Fibroblast of the aortic adventitia (primary cell): Measurements from ENCODE around the gene GPR62. TPM values are rescaled to one million over a fixed set of nuclear protein-coding genes. Genes with fewer than 3 reads are reported as not detected.

Experiments
- DNase-seq: peaks from one replicate; pipeline ENCODE4 v3.0.0-alpha.2; 2010; ENCODE audit warnings: low read depth
- H3K4me3 ChIP-seq: 2 replicates; pipeline ENCODE4 v1.5.1; 2011; ENCODE audit warnings: low read depth, mild to moderate bottlenecking, control low read depth, low read length, moderate library complexity
- CTCF ChIP-seq: IDR thresholded peaks from 2 replicates; pipeline ENCODE4 v1.5.1; 2011; ENCODE audit warnings: mild to moderate bottlenecking, low read length, control low read depth, inconsistent platforms; ENCODE audit not compliant: insufficient read depth
- total RNA-seq: library from RNA; depleted of rRNA; stranded (reverse); fragments of >200 nt; gene quantifications from 2 replicates; pipeline ENCODE4 v1.2.3, GENCODE V29; 2012; ENCODE audit warnings: low replicate concordance

GPR62 gene
- total RNA-seq, 1 donor = 0.09 TPM

DNA sequence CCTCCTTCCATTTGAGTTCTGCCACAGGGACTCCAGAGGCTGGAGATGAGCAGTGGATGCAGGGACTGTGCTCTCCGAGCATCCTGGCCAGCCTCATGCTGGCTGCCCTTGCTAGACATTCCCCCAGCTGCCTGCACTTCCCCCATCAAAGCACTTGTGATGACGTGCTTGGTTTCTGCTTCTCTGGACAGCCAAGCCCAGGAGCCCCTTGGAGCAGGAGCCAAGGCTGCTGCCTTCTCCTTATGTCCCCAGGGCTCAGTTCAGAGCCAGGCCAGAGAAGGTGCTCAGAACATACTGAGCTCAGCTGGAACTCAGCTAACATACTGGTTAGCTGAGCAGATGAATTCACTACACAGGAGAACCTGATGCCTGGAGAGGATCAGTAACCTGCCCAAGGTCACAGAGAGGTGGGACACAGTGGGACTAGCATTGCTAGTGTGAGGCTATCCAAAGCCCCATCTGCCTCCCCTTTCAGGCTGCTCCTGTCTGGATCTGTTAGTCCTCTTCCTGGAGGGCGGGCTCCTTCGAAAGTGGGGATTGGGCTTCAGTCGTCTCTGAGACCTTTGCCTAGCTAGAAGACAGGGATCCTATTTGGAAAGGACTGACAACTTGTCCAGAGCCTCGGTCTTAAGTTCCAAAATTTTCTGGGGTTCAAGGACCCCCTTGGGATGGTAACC is 7.8 kb downstream of the GPR62 start:
- DNase-seq = peak; percentile 38
- H3K4me3 ChIP-seq = no peak overlapping the region
- no peak for TF ChIP-seq CTCF

DNA sequence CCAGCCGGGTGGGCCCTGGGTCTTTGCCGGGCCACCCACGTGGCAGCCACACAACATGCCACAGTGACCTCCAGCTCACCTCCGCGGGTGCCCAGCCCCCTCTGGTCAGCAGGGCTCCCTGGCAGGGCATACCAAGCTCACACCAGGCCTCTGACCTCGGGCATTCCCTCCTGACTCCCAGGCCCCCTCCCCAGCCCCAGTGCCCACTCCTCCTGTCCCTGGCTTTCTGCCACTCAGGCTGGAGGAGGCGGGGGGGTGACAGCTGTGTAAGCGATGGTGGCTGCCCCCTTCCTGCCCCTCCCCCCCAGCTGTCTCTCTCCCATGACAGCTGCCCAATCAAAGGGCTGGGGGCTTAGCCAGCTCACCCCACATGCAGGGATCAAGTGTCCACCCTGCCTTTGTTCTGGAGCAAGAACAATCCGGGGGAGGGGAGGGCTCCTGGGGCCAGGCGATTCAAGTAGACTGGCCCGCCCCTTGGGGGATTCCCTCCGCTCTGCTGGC is 8.8 kb downstream of the GPR62 start:
- no peak overlapping the region for H3K4me3 ChIP-seq
- no peak for DNase-seq
- no peak for TF ChIP-seq CTCF

GRCh38 chr3:51964521-51964920 is 9.3 kb downstream of the GPR62 start:
- no peak overlapping the region for H3K4me3 ChIP-seq
- TF ChIP-seq CTCF = no peak
- no peak for DNase-seq

DNA sequence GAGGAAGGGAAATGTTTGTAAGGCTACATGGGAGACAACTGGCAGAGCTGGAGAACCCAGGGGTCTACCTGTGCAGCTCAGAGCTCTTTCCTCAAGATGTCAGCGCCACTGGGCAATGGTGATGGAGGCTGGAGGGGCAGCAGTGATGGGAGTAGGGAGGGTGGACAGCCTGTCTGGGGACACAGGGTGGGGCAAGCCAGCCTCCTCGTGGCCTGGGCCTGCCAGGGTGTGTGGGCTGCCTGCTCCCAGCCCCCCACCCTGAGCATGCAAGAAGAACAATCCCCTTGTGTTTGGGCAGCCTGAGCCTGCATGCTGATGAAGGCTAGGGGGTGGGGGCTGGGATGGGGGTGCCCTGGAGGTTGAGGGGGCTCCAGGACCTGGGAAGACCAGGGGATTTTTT is 10.8 kb downstream of the GPR62 start:
- no peak for DNase-seq
- no peak for TF ChIP-seq CTCF
- peak overlapping the region; percentile 83 for H3K4me3 ChIP-seq

DNA sequence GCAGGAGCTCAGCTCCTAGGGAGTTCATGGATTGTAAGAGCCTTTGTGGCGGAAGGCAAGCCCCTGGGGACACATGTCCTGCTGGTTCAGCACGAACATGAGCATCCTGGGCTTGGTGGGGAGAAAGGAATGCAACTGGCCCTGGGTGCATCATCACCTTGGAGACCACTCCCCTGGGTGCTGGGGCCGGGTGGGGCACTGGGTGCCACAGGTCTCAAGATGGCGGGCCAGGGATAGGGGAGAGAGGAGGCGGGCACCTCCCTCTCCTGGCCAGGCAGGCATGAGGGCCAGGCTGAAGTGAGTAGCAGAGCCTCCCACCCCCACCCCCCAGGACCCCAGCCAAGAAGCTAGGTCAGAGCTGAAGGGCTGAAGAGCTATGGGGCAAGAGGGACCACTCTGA is 11.3 kb downstream of the GPR62 start:
- peak overlapping the region; percentile 83 for H3K4me3 ChIP-seq
- no peak for TF ChIP-seq CTCF
- no peak for DNase-seq

DNA sequence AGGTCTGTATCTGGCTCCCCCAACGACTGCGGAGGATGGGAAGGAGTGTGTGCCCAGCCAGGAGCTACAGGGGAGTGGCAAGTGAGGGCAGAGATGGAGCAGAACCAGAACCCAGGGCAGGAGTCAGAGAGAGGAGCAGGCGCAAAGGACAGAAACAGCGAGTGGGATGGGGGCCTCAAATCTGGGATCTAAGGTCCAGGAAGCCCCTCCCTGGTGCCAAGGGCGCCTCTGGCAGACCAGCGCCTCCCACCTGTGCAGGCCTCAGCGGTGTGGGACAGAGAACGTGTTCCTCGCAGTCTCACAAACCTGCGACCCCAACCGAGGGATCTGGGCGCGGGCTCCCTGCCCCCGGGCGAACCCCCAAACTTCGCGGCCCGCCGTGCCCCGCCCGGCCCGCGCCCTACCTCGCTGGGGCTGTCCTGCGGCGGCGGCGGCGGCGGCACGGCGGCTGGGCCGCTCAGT is 11.8 kb downstream of the GPR62 start:
- no peak for DNase-seq
- peak overlapping the region; percentile 83 for H3K4me3 ChIP-seq
- no peak for TF ChIP-seq CTCF
